Neutrophil (primary cell): Measurements from ENCODE around the gene LRP2BP.
"Not testable (repeated sequence)": the region's sequence is repeated elsewhere in the genome, so short reads cannot be mapped to it uniquely, and the experiment has no call there.

Experiments used
- H3K27ac ChIP-seq: fragments of 200-600 bp; sonication (generic); 2 replicates; pipeline ENCODE4 v1.5.1; 2016; ENCODE audit warnings: mild to moderate bottlenecking, moderate library complexity
- H3K27me3 ChIP-seq: fragments of 200-600 bp; sonication (generic); 2 replicates; pipeline ENCODE4 v1.6.0; 2016; ENCODE audit warnings: mild to moderate bottlenecking
- H3K36me3 ChIP-seq: fragments of 200-600 bp; sonication (generic); 2 replicates; pipeline ENCODE4 v1.5.1; 2017
- H3K4me1 ChIP-seq, 2 experiments: fragments of 200-600 bp in 1 of 2; sonication (generic) in 1 of 2; 1 replicate in 1 of 2; 2 replicates in 1 of 2; pipeline versions ENCODE4 v1.5.1 to v1.6.1; 2013 to 2016; ENCODE audit warnings: low read depth in 1 of 2, low read length in 1 of 2, mild to moderate bottlenecking in 1 of 2, moderate library complexity in 1 of 2; ENCODE audit not compliant: control insufficient read depth in 1 of 2, insufficient read depth in 1 of 2
- H3K4me3 ChIP-seq, 2 experiments: fragments of 200-600 bp in 1 of 2; sonication (generic) in 1 of 2; 1 replicate in 1 of 2; 2 replicates in 1 of 2; pipeline ENCODE4 v1.5.1; 2013 to 2016; ENCODE audit warnings: low read depth in 1 of 2, low read length in 1 of 2, mild to moderate bottlenecking in 1 of 2, moderate library complexity in 1 of 2
- H3K9me3 ChIP-seq: fragments of 200-600 bp; sonication (generic); 2 replicates; pipeline ENCODE4 v1.5.1; 2016
- CTCF ChIP-seq: fragments of 200-600 bp; sonication (generic); IDR thresholded peaks from 2 replicates; pipeline ENCODE4 v1.5.1; 2016; ENCODE audit warnings: antibody characterized with exemption

The LRP2BP gene

GRCh38 chr4:185334326-185334725, 61.4 kb downstream of the LRP2BP start:
- Histone ChIP-seq H3K36me3 (no peaks in the 10 kb centered on the region), H3K4me3 (no peak overlapping the region), H3K9me3 (no peaks in the 10 kb centered on the region), H3K27ac (no peak overlapping the region), H3K27me3 (peaks cover 4% of the 10 kb centered on the region), H3K4me1 (no peaks in the 10 kb centered on the region)
- TF ChIP-seq CTCF: no peak

GRCh38 chr4:185332575-185333464, 62.9 kb downstream of the LRP2BP start:
- no peak for TF ChIP-seq CTCF
- Histone ChIP-seq H3K9me3 (no peaks in the 10 kb centered on the region), H3K27me3 (peaks cover 4% of the 10 kb centered on the region), H3K4me3 (no peak overlapping the region), H3K27ac (no peak overlapping the region), H3K4me1 (no peaks in the 10 kb centered on the region), H3K36me3 (no peaks in the 10 kb centered on the region)

GRCh38 chr4:185329879-185330510, 65.7 kb downstream of the LRP2BP start:
- not testable (repeated sequence) for H3K27ac ChIP-seq, H3K4me3 ChIP-seq, H3K4me1 ChIP-seq, H3K36me3 ChIP-seq, H3K27me3 ChIP-seq, H3K9me3 ChIP-seq

- H3K27ac ChIP-seq: no peak overlapping the region
- TF ChIP-seq CTCF: no peak
- H3K36me3 ChIP-seq: no peaks in the 10 kb centered on the region
- no peaks in the 10 kb centered on the region for H3K9me3 ChIP-seq
- peaks cover 4% of the 10 kb centered on the region for H3K27me3 ChIP-seq
- H3K4me1 ChIP-seq: no peaks in the 10 kb centered on the region
- H3K4me3 ChIP-seq: no peak overlapping the region
Measured at GRCh38 chr4:185328586-185328985, 67.1 kb downstream of the LRP2BP start.

GRCh38 chr4:185325721-185326120, 70.0 kb downstream of the LRP2BP start:
- peaks cover 16% of the 10 kb centered on the region for H3K27me3 ChIP-seq
- H3K4me3 ChIP-seq, H3K36me3 ChIP-seq, H3K27ac ChIP-seq, H3K9me3 ChIP-seq, H3K4me1 ChIP-seq: not testable (repeated sequence)

- not testable (repeated sequence) for H3K36me3 ChIP-seq, H3K9me3 ChIP-seq, H3K27ac ChIP-seq, H3K4me1 ChIP-seq, H3K4me3 ChIP-seq
- H3K27me3 ChIP-seq: peaks cover 16% of the 10 kb centered on the region
Measured at GRCh38 chr4:185324361-185324760, 71.4 kb downstream of the LRP2BP start.

- H3K27ac ChIP-seq: no peak overlapping the region
- no peaks in the 10 kb centered on the region for H3K4me1 ChIP-seq
- TF ChIP-seq CTCF: no peak
- no peak overlapping the region for H3K4me3 ChIP-seq
- peaks cover 16% of the 10 kb centered on the region for H3K27me3 ChIP-seq
- H3K36me3 ChIP-seq: no peaks in the 10 kb centered on the region
- no peaks in the 10 kb centered on the region for H3K9me3 ChIP-seq
Measured at GRCh38 chr4:185323606-185324005, 72.1 kb downstream of the LRP2BP start.
